GM12878 (cell line): ENCODE results near the gene PMIS2. TPM values are rescaled to one million over a fixed set of nuclear protein-coding genes. Genes with fewer than 3 reads are reported as not detected.

Source experiments
- ATAC-seq: fragments of 200-7000 bp; cut with Tn5 transposase; 3 replicates; pipeline ENCODE4 v1.9.1; 2020; ENCODE audit warnings: mild to moderate bottlenecking, moderate library complexity
- BruUV-seq: library from RNA; stranded (reverse); fragments of 400-500 nt; replicated peaks from 2 replicates; lab custom pipeline; 2021; lab: Mats Ljungman, UMichigan
- CTCF ChIA-PET: fragments of 300-600 bp; sonication (Branson Sonifier 250); formaldehyde crosslinking; extraction: SDS; loops from one replicate; lab custom pipeline; 2021; ENCODE audit warnings: inconsistent platforms; lab: Yijun Ruan, JAX
- POLR2A ChIA-PET: fragments of 350-600 bp; formaldehyde crosslinking; extraction: SDS; loops from one replicate; lab custom pipeline; 2021; ENCODE audit warnings: inconsistent platforms; lab: Charles Lee
- RAD21 ChIA-PET: fragments of 300-600 bp; sonication (Branson Sonifier 250); formaldehyde crosslinking; loops from one replicate; lab custom pipeline; 2023; ENCODE audit warnings: antibody characterized with exemption; ENCODE audit not compliant: unreplicated experiment; lab: Charles Lee
- SMC1A ChIA-PET: fragments of 300-600 bp; sonication (Branson Sonifier 250); formaldehyde crosslinking; loops from one replicate; lab custom pipeline; 2023; ENCODE audit not compliant: unreplicated experiment, uncharacterized antibody; lab: Charles Lee
- DNase-seq: peaks from one replicate; pipeline ENCODE4 v3.0.0-alpha.2; 2011; ENCODE audit warnings: low read depth, low spot score
- FAIRE-seq: peaks from 3 replicates; lab custom pipeline; 2011; peaks lifted over from hg19 to GRCh38; lab: Jason Lieb, UNC
- H2AFZ ChIP-seq: 2 replicates; pipeline ENCODE4 v1.6.0; 2011; ENCODE audit warnings: low read depth, low read length, control low read depth; ENCODE audit not compliant: control insufficient read depth
- H3K27ac ChIP-seq: 2 replicates; pipeline ENCODE4 v1.5.1; 2011; ENCODE audit warnings: control low read depth; ENCODE audit not compliant: control insufficient read depth, insufficient read depth
- H3K27me3 ChIP-seq, 2 experiments: replicated peaks in 1 of 2; 2 replicates each; pipeline versions ENCODE4 v1.6.0 to v1.6.1; 2011; ENCODE audit warnings: low read length in 1 of 2; ENCODE audit not compliant: control insufficient read depth in 2 of 2, insufficient read depth in 2 of 2
- H3K36me3 ChIP-seq, 2 experiments: 2 replicates each; pipeline ENCODE4 v1.5.1; 2011; ENCODE audit warnings: low read length in 1 of 2; ENCODE audit not compliant: control insufficient read depth in 2 of 2, insufficient read depth in 2 of 2
- H3K4me1 ChIP-seq: 2 replicates; pipeline ENCODE4 v1.6.1; 2011; ENCODE audit warnings: mild to moderate bottlenecking, low read length, moderate library complexity, mixed read lengths; ENCODE audit not compliant: control insufficient read depth, insufficient read depth
- H3K4me2 ChIP-seq: 2 replicates; pipeline ENCODE4 v1.6.0; 2011; ENCODE audit warnings: control low read depth; ENCODE audit not compliant: control insufficient read depth, insufficient read depth
- H3K4me3 ChIP-seq: fragments of 200-600 bp; sonication (generic); 2 replicates; pipeline ENCODE4 v1.5.1; 2016
- H3K79me2 ChIP-seq: 2 replicates; pipeline ENCODE4 v1.6.0; 2011; ENCODE audit warnings: low read length; ENCODE audit not compliant: control insufficient read depth, insufficient read depth
- H3K9ac ChIP-seq: 2 replicates; pipeline ENCODE4 v1.8.0; 2011; ENCODE audit warnings: low read length, control low read depth, mixed read lengths; ENCODE audit not compliant: control insufficient read depth, insufficient read depth
- H3K9me3 ChIP-seq: replicated peaks from 3 replicates; pipeline ENCODE4 v1.5.1; 2011; ENCODE audit warnings: mild to moderate bottlenecking, low read length; ENCODE audit not compliant: control insufficient read depth, insufficient read depth
- H4K20me1 ChIP-seq: 2 replicates; pipeline ENCODE4 v1.6.0; 2011; ENCODE audit not compliant: control insufficient read depth, insufficient read depth
- EGR1 ChIP-seq, 2 experiments: IDR thresholded peaks; 1 replicate in 1 of 2; 2 replicates in 1 of 2; pipeline ENCODE4 v1.6.1; 2011 to 2012; ENCODE audit warnings: low read depth in 2 of 2, low read length in 2 of 2, borderline replicate concordance in 1 of 2, mild to moderate bottlenecking in 1 of 2, moderate library complexity in 1 of 2
- GATAD2B ChIP-seq: fragments of 450-650 bp; conservative IDR thresholded peaks from 2 replicates; pipeline ENCODE4 v1.6.1; 2017; ENCODE audit warnings: low read depth, mild to moderate bottlenecking, moderate library complexity
- POLR2AphosphoS5 ChIP-seq: IDR thresholded peaks from 2 replicates; pipeline ENCODE4 v1.6.1; 2011; ENCODE audit warnings: mild to moderate bottlenecking, low read length, inconsistent platforms
- TCF3 ChIP-seq: IDR thresholded peaks from 2 replicates; pipeline ENCODE4 v1.6.1; 2012; ENCODE audit warnings: low read depth, mild to moderate bottlenecking, low read length, borderline replicate concordance; ENCODE audit not compliant: insufficient read depth
- ZBED1 ChIP-seq: IDR thresholded peaks from 2 replicates; pipeline ENCODE4 v1.6.1; 2016; ENCODE audit warnings: borderline replicate concordance
- WGBS: methylation state at CpG from one replicate; pipeline ENCODE4 v1.1.6; 2016; ENCODE audit warnings: low lambda C conversion rate; ENCODE audit not compliant: insufficient replicate concordance, insufficient coverage; ENCODE audit errors: missing lambda C conversion rate; 5-methylcytosine and 5-hydroxymethylcytosine counted together
- in situ Hi-C: fragments of 300-500 bp; cut with MboI; formaldehyde crosslinking; loops from 9 replicates; pipeline ENCODE4 v1.14.3; 2018; ENCODE audit warnings: mixed read lengths
- intact Hi-C: fragments of 100-400 bp; cut with micrococcal nuclease; formaldehyde crosslinking; loops from one replicate; pipeline ENCODE4 v1.14.2; 2022; ENCODE audit not compliant: unreplicated experiment
- polyA plus RNA-seq, 11 experiments: library from polyadenylated mRNA; depleted of rRNA in 4 of 11; unstranded in 6 of 11; stranded (reverse) in 5 of 11; fragments of >200 nt; fragmentation: Nextera tagmentation in 4 of 11; fragmentation: Illumina TruSeq in 1 of 11; extraction: Ambion mirVana in 4 of 11; extraction: Trizol in 1 of 11; gene quantifications; 1 replicate in 1 of 11; 2 replicates in 10 of 11; pipeline versions ENCODE4 v1.2.1 to v1.2.3, GENCODE V29; 2011 to 2016; ENCODE audit warnings: inconsistent platforms in 2 of 11, missing spikeins in 2 of 11, low read depth in 1 of 11
- total RNA-seq, 4 experiments: library from RNA; depleted of rRNA in 3 of 4; stranded (reverse); fragments of >200 nt in 3 of 4; fragmentation: Illumina TruSeq in 1 of 4; extraction: Trizol in 1 of 4; gene quantifications; 2 replicates each; pipeline versions ENCODE4 v1.2.1 to v1.2.3, GENCODE V29; 2013 to 2021

The PMIS2 gene
- total and polyA plus RNA-seq, 10 of the 15 experiments (the other 5 are each of a cell fraction or from before 2014, with no cell fraction given): not detected

DNA sequence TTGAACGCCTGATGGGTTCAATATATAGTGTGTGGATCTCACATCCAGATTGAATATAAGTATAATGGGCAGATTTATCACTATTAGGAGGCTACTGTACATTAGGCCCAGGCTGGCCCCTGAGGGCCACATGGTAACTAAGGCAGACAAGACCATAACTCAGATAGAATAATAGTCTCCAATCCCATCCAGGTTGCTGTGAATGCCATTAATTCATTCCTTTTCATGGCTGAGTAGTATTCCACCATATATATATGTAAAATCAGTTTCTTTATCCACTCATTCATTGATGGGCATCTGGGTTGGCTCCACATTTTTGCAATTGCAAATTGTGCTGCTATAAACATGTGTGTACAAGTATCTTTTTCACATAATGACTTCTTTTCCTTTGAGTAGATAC lies 8.1 kb upstream of the PMIS2 start:
- DNase-seq (no peak), ATAC-seq (no peak), FAIRE-seq (no peak)
- intact Hi-C loops (no loop called here), in situ Hi-C loops (no loop called here)
- Histone ChIP-seq H3K4me2 (no peak overlapping the region), H3K27ac (no peak overlapping the region), H3K4me3 (no peak overlapping the region), H3K4me1 (no peaks in the 10 kb centered on the region), H3K9me3 (peaks cover 13% of the 10 kb centered on the region; the same call in 2 of the 3 replicates), H3K36me3 (no peaks in the 10 kb centered on the region), H2AFZ (no peak overlapping the region), H3K9ac (no peak overlapping the region), H3K27me3 (no peaks in the 10 kb centered on the region), H3K79me2 (no peaks in the 10 kb centered on the region), H4K20me1 (no peaks in the 10 kb centered on the region)
- ChIA-PET POLR2A (no interaction called here), RAD21 (no interaction called here), SMC1A (no interaction called here), CTCF (no interaction called here)
- 58% methylated on average over 1 of the region's 1 CpG for WGBS
- no TSS peak for BruUV-seq
- TF ChIP-seq EGR1 (IDR thresholded peaks at IDR 0.05; ENCODE audit: borderline replicate concordance in 1 of 2, low read depth in 2 of 2, low read length in 2 of 2) (no peak), GATAD2B (no peak), POLR2AphosphoS5 (no peak), ZBED1 (no peak)

- no peak overlapping the region for H3K27ac ChIP-seq
- H3K27me3 ChIP-seq: no peaks in the 10 kb centered on the region
- no TSS peak for BruUV-seq
- H4K20me1 ChIP-seq: no peaks in the 10 kb centered on the region
- ATAC-seq (no peak), DNase-seq (no peak), FAIRE-seq (no peak)
- no peaks in the 10 kb centered on the region for H3K4me1 ChIP-seq
- CTCF ChIA-PET: no interaction called here
- 28% methylated on average over 7 of the region's 7 CpGs for WGBS
- in situ Hi-C loops (no loop called here), intact Hi-C loops (no loop called here)
- POLR2A ChIA-PET: no interaction called here
- H3K79me2 ChIP-seq: no peaks in the 10 kb centered on the region
- peaks cover 13% of the 10 kb centered on the region; the same call in 2 of the 3 replicates for H3K9me3 ChIP-seq
- RAD21 ChIA-PET: interaction anchor here (1.2 kb wide), 1 partner anchor 68 kb away, joined by 4 read pairs; no protein-coding TSS in a partner anchor
- H3K9ac ChIP-seq: no peak overlapping the region
- SMC1A ChIA-PET: interaction anchor here (0.8 kb wide), 1 partner anchor 31 kb away, joined by 3 read pairs; no protein-coding TSS in a partner anchor
- no peaks in the 10 kb centered on the region for H3K36me3 ChIP-seq
- TF ChIP-seq TCF3: no peak
- TF ChIP-seq, all 136 proteins: peak for 0
- no peak overlapping the region for H3K4me2 ChIP-seq
- no peak overlapping the region for H2AFZ ChIP-seq
- H3K4me3 ChIP-seq: no peak overlapping the region
Measured at GRCh38 chr19:35578707-35579106, 7.3 kb upstream of the PMIS2 start.
